HG03457 (cell line): ENCODE data around the gene AFP.

Experiments used
- ATAC-seq: cut with Tn5 transposase; IDR thresholded peaks from one replicate; pipeline ENCODE4 v1.9.1; 2021; ENCODE audit warnings: moderate number of reproducible peaks; ENCODE audit not compliant: unreplicated experiment

AFP gene

GRCh38 chr4:73456177-73457022 lies 20.4 kb downstream of the AFP start:
- no peak for ATAC-seq

DNA sequence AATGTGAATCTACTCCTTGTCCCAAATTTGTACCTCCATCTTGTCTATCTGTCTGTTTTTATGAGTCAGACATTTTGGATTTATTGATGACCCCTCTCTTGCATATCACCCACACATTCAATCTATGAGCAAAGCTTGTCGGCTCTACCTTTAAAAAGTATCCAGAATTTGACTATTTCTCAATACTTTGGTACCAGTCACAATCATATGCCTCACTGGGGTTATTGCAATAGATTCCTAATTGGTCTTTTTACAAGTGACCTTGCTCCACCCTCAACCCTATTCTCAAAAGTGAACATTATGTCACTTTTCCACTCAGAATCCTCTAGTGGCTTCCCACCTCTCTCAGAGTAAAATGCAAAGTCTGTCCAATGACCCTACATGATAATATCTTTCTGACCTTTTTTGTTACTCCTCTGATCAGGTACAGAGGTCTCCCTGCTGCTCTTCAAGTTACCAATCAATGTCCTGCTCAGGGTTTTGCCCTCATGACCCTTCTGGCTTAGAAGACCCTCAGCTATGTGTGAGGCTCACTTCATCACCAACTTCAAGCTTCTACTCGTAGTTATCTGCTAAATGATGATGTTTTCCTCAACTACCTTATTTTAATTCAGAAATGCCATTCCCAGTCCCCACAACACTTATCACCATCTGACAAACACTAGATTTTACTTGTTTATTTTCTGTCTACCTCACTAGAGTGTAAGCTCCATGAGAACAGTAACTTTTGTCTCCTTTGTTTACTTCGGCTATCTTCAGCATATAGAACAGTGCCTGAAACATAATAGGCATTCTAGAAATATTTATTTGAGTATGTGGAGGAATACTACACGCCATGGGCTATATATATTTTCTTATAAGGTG lies 22.4 kb downstream of the AFP start:
- no peak for ATAC-seq

DNA sequence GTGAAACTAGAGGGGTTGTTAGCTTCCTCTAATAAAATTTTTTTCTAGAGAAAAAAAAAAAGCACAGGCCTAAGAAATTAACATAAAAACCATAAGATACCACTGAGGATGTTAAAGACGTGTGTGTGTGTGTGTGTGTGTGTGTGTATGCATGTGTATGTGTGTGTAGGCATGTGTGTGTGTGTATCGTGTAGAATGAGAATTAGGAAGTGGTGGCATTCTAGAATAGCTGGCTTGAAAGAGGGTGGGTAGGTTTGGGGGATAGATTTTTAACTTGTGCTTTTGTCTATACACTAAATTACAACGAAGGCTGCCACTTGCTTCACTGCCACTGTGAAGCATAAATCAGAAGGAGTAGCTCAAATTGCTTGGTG lies 23.0 kb downstream of the AFP start:
- ATAC-seq, result no peak

GRCh38 chr4:73460913-73461522 lies 25.0 kb downstream of the AFP start:
- ATAC-seq, result no peak

- no peak for ATAC-seq
Observed at GRCh38 chr4:73468170-73468569, 32.1 kb downstream of the AFP start.

GRCh38 chr4:73470728-73471127 lies 34.7 kb downstream of the AFP start:
- ATAC-seq, result no peak

GRCh38 chr4:73477176-73477575 lies 41.2 kb downstream of the AFP start:
- no peak for ATAC-seq

DNA sequence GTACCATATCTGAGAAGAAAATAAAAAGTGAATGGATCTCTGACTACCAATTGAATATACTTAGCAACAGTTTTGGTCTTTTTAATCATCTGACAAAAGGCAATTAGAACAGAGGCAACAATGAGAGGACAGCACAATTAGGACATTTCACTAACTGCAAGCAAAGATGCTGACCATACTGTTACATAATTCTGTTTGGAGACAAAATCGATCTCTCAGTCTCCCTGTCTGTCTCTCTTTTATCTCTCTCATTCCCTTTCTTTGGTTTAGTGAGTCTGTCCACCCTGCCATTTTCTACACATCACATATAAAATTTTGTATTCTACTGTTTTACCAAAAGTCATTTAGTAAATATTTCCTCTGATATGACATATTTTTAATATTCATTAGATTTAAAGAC lies 43.3 kb downstream of the AFP start:
- no peak for ATAC-seq

- ATAC-seq, result no peak
Observed at GRCh38 chr4:73481358-73481757, 45.3 kb downstream of the AFP start, which contains the start of gene AFM. TSS of gene AFM (plus strand) at chr4:73481745. CDS start at chr4:73481776, 31 bp downstream.

DNA sequence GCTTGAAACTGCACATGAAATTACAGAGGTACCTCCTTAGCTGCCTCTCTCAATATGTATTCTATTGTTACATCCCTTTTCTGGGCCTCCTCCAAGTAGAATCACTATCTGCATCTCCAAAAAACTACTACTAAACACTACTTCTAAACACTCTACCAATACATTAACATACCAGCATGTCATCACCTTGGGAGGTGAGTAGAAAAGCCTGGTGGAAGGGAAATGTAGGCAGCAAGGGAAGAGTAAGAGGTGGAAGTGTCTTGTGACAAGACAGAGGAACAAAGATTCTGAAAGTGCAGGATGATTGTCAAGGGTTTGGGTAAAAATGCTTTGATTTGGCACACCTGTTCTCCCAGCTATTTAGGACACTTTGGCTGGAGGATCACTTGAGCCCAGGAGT lies 49.1 kb downstream of the AFP start:
- ATAC-seq, result no peak

- ATAC-seq, result no peak
Observed at GRCh38 chr4:73485596-73485995, 49.6 kb downstream of the AFP start.

- no peak for ATAC-seq
Observed at GRCh38 chr4:73486497-73486896, 50.5 kb downstream of the AFP start.

DNA sequence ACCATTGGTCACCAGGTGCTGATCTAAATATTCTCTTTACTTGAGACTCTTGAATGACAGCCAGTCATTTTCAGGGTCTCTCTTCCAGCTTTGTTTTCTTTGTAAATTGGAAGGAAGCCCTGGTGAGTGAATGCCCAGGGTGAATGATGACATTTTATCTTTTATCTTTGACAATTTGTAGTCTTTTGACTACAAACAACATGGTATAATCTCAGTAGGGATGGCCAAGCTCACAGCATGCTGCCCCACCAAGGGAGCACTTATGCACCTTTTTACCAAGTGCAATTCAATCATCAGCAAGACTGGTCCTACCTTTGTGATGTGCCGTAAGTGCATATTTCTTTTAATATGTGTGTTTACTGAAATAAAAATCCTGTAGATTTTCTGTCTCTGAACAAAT lies 51.2 kb downstream of the AFP start:
- ATAC-seq, result no peak

DNA sequence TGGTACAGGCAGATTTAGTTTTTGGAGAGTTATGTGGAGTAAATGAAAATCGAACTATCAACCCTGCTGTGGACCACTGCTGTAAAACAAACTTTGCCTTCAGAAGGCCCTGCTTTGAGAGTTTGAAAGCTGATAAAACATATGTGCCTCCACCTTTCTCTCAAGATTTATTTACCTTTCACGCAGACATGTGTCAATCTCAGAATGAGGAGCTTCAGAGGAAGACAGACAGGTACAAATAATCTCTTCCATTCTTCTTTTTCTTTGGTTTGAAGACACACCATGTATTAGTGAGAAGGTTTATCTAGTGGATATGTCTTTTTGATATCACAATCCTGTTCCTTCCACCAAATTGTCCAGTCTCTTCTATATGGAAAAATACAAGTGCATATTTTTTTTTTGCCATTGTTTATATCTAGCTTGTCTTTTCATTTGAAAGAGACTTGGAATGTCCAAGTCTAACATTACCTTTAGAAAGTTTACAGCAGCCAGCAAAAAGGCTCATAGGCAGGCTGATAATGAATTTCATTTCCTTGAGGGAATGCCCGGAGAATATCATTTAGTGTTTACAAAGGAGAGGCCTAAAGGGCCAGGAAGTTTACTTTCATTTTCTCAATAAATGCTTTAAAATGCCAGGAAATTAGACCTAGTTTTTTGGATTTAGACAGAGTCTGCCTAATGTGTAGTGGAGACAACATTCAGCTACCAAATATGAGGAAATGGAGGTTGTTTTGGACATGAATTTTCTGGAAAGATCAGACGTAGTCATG lies 64.2 kb downstream of the AFP start:
- ATAC-seq, result no peak

GRCh38 chr4:73501664-73502265 lies 65.7 kb downstream of the AFP start:
- ATAC-seq, result no peak

GRCh38 chr4:73505567-73505966 lies 69.5 kb downstream of the AFP start:
- no peak for ATAC-seq
